HG02642 (cell line): ENCODE data around the gene PRR14.
"Not testable (repeated sequence)": the region's sequence is repeated elsewhere in the genome, so short reads cannot be mapped to it uniquely, and the experiment has no call there.

Experiments used
- ATAC-seq: cut with Tn5 transposase; IDR thresholded peaks from one replicate; pipeline ENCODE4 v1.9.1; 2021; ENCODE audit warnings: mild to moderate bottlenecking; ENCODE audit not compliant: unreplicated experiment, poor library complexity

PRR14 gene

DNA sequence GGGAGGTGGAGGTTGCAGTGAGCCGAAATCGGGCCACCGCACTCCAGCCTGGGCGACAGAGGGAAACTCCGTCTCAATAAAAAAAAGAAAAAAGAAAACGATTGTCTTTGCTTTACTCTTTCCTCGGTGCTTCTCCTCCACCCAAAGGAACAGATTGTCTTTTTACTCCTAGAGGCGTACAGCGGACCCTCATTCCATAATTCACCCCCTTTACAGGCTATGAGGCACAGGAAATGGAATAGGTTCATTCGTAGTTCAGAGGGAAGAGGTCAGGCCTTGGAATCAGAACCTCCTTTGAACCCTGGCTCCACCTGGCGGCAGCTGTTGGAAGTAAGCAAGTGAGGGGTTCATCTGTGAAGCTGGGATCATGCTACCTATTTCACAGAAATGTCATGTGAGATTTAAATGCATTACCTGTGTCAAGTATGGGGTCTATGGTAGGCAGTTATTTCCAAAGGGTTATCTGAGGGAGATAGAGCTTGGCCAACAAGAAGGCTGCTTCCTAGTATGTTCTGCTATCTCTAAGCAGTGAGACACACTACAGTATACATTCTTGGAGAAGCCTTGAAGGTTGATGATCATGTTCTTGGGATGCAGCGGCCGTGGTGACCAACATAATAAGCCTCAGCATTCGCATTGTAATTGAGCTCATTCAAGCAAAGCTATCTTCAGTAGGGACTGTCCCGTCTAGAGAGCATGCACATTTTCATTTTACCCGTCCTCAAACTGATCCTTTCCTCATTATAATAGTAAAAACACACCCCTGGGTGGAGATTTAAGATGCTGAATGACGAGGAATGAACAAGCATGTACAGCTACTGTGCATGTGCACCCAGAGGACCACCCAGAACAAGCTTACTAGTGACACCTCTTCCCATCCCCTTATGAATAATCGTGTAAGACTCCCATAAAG lies 21.9 kb upstream of the PRR14 start:
- ATAC-seq, result peak; percentile 56

DNA sequence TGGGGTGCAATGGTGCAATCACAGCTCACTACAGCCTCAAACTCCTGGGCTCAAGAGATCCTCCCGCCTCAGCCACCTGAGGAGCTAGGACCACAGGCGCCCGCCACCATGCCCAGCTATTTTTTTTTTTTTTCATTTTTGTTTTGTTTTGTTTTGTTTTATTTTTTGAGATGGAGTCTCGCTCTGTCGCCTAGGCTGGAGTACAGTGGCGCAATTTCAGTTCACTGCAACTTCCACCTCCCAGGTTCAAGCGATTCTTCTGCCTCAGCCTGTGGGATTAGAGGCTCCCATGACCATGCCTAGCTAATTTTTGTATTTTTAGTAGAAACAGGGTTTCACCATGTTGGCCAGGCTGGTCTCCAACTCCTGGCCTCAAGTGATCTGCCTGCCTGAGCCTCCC lies 18.3 kb upstream of the PRR14 start:
- ATAC-seq, result not testable (repeated sequence)

DNA sequence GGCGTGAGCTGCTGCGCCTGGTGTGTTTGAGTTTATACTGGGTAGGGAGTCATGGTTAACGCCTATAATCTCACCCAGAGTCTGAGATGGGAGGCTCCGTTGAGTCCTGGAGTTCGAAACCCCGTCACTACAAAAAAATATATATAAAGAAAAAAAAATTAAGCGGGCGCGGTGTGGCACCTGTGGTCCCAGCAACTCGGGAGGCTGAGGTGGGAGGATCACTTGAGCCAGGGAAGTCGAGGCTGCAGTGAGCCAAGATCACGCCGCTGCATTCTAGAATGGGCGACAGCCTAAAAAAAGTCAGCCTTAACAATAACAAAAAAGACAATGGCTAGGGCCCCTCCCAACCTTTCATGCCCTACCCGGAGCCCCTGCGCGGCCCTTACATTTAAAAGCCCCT lies 17.2 kb upstream of the PRR14 start:
- no peak for ATAC-seq

DNA sequence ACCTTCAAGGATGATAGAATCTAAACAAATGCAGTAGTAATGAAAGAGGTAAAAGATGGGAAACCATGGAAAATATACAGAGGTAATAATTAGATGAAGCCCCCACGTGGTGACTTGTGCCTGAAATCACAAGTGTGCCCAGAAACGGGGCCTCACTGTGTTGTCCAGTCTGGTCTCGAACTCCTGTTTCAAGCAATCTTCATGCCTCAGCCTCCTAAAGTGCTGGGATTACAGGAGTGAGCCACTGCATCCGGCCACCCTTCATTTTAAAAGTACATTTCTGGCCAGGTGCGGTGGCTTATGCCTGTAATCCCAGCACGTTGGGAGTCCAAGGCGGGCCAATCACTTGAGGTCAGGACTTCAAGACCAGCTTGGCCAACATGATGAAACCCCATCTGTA lies 14.2 kb upstream of the PRR14 start:
- no peak for ATAC-seq

DNA sequence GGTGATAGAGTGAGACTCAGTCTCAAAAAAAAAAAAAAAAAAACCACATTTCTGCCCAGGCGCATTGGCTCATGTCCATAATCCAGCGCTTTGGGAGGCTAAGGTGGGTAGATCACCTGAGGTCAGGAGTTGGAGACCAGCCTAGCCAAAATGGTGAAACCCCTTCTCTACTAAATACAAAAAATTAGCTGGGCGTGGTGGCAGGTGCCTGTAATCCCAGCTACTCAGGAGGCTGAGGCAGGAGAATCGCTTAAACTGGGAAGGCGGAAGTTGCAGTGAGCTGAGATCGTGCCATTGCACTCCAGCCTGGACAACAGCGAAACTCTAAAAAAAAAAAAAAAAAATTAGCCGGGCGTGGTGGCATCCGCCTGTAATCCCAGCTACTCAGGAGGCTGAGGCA lies 13.6 kb upstream of the PRR14 start:
- not testable (repeated sequence) for ATAC-seq

DNA sequence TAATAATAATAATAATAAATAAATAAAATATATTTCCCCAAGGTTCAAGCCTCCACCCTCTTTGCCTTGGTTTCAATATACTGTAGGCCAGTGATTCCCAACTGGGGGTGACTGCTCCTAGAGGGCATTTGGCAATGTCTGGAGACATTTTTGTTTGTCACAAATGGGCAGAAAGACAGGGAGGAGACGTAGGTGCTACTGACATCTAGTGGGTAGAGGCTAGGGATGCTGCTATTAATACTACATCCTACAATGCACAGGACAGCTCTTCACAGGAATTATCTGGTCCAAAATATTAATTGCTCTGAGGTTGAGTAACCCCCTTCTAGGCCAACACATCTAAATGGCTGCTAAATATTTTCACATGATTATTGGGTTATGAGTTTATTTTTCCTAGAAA lies 12.8 kb upstream of the PRR14 start:
- no peak for ATAC-seq

DNA sequence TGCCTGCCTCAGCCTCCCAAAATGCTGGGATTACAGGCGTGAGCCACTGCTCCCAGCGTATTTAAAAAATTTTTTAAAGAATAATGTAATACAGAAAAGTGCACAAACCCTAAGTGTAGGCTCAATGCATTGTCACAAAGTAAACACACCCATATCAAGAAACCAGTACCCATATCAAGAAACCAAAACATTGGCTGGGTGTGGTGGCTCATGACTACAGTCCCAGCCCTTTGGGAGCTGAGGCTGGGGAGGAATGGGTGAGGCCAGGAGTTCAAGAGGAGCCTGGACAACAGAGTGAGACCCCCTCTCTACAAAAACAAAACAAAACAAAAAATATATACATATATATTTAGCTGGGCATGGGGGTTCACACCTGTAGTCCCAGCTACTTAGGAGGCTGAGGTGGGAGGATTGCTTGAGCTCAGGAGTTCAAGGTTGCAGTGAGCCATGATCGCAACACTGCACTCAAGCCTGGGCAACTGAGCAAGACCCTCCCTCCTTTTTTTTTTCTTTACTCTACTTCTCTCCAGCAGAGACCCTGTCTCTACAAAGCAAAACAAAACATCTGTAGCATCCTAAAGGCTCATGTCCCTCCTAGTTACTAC lies 9.3 kb upstream of the PRR14 start:
- no peak for ATAC-seq

DNA sequence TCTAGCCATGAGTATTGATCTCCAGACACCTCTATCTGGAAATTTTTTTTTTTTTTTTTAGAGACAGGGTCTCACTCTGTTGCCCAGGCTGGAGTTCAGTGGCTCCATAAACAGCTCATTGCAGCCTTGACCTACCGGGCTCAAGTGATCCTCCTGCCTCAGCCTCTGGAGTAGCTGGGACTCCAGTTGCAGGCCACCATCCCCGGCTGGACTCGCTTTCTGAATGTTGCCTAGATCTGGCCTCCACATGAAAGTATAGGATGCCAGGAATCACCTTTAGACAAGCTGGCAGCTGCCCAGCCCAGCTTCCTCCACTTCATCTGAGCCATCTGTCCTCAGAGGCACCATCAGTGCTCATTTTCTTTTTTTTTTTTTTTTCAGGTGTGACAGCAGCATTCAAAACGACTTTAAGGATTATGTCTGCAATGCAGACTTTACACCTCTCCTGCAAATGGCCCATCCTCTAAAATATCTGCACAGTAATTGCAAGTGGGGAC lies 6.4 kb upstream of the PRR14 start:
- ATAC-seq, result no peak

DNA sequence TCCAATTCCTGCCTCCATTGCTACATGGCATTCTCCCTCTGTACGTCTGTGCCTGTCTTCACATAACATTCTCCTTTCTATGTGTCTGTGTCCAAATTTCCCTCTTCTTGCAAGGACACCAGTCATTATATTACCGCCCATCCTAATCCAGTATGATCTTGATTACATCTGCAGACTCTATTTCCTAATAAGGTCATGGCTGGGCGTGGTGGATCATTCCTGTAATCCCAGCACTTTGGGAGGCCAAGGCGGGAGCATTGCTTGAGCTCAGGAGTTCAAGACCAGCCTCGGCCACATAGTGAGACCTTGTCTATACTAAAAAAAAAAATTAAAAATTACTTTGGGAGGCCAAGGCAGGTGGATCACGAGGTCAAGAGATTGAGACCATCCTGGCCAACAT lies 5.0 kb upstream of the PRR14 start:
- no peak for ATAC-seq

DNA sequence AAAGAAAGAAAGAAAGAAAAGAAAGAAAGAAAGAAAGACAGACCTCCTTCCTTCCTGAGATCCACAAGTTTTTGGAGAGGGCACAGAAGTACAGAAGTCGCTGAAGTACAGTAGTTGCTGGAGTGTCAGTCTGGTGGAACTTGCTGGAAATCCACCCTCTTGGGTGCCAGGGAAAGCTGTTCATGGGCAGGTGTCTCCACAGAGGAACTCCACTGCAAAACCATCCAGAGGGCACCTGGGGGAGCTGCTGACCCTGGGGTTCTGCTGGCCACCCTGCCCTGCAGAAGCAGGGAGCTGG lies 3.5 kb upstream of the PRR14 start:
- ATAC-seq, result no peak

DNA sequence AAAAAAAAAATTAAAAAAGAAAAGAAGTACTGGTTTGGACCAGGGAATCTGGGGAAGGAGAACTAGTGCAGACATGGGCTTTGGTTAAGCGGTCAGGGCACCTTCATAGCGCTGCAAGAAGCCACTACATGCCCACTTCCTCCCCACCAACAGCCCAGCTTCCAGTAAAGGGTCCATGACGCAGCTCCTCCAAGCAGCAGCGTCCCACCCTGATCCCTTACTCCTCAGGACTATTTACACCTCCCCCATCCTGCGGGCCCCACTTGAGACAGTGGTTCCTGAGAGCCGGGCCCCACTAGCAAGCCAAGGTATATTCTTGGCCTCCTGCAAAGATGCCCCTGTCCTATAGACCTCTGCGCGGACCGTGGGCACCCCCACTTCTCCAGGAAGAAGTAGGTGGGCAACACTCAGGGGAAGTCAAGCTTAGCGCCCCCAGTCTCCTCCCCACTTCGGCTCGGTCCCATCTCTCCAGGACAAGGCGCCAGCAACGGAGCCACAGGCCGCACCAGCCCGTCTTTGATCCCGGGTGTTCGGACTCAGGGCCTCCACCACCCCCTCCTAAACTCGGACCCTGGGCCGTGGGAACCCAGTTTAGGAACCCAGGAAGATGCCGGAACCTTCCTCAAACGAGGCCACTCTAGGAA lies 913 bp upstream of the PRR14 start:
- ATAC-seq, result peak; percentile 3

DNA sequence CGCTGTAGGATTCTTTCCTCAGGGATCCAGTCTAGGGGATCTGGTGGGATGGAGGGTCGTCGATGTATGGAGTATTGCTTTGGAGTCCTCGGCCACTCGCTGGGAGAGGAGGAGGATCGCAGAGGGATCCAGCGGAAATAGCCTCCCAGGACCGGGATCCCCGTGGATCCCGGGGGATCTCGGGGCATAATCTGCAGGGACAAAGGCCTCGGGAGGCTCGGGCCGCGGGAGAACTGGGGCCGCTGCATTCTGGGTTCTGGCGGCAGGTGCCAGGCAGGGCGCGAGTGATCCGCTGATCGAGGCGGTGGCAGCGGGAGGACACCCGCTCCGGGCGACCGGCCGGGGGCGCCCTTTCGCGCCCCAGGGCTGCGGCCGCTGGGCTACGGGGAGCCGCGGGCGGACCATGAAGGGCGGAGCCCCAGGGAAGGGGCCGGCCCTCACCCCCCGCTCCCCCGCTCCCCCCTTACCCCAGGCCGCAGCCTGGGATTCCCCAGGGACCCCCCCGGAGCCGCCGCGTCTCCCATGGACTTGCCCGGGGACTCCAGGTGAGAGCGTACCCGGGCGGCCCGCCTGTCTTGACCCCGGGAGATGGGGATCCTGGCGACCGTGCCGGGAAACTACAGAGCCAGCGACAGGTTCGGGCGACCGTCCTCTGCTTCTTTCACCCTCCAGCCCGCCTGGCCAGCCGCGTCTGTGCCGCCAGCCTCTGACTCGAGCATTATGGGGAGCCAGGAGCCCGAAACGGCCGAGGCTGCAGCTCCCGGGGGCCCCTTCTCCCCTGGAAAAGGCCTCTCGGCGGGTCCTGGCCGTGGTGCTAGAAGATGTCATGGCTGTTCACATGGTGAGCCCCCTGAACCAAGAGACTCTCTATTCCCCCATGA lies 604 bp downstream of the PRR14 start:
- peak; percentile 57 for ATAC-seq

DNA sequence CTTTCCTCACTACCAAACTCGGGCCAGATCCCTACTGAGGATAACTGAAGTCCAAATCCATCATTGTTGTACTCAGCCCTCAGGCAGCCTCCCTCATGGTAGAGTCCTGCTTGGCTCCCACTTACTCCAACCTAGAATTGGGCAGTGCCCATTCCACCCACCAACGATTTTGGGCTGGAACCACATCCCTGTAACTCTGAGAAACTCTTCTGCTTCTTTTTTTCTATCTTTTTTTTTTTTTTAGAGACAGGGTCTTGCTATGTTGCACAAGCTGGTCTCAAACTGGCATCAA lies 1.2 kb downstream of the PRR14 start:
- no peak for ATAC-seq

DNA sequence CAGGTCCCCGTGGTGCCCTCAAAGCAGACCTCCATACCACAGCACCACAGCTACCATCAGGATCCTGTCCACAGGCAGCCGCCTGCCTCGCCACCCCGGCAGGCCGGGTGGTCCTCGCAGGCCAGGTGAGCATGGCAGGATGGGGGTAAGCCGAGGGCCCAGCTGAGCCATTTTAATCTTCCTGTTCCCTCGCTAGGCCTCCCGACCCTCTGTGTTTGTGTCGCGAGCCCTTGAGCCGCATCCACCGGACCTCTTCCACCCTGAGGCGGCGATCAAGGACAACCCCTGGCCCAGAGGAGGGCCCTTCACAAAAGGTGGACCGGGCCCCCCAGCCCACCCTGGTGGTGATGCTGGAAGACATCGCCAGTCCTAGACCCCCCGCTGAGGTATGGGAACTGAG lies 2.0 kb downstream of the PRR14 start:
- no peak for ATAC-seq

DNA sequence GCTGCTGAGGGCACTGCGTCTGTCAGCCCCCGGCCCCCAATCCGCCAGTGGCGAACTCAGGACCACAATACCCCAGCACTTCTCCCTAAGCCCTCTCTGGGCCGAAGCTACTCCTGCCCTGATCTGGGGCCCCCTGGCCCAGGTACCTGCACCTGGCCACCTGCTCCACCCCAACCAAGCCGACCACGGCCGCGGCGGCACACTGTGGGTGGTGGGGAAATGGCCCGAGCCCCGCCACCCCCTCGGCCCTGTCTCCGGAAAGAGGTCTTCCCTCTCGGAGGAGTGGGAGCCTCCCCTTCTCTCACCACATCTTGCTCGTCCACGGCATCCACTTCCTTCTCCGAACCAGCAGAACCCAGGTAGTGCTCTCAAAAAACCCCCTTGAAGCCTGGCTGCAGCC lies 4.1 kb downstream of the PRR14 start:
- no peak for ATAC-seq

DNA sequence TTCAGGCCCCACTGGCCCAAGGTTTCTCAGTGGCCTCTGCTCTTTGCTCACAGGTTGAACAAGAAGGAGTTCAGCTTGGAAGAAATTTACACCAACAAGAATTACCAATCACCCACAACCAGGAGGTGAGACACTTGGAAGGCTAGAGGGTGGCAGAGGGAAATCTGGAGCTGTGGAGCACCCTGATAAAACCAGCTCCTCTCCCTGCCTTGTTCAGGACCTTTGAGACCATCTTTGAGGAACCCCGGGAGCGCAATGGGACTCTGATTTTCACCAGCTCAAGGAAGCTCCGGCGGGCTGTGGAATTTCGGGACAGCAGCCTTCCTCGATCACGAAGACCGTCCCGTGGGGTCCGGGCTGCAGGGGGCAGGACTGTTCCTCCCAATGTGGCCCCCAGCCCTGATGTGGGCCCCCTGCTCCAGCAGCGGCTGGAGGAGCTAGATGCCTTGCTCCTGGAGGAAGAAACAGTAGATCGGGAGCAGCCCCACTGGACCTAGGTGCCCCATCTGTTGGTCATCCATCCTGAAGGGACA lies 5.1 kb downstream of the PRR14 start:
- ATAC-seq, result no peak

DNA sequence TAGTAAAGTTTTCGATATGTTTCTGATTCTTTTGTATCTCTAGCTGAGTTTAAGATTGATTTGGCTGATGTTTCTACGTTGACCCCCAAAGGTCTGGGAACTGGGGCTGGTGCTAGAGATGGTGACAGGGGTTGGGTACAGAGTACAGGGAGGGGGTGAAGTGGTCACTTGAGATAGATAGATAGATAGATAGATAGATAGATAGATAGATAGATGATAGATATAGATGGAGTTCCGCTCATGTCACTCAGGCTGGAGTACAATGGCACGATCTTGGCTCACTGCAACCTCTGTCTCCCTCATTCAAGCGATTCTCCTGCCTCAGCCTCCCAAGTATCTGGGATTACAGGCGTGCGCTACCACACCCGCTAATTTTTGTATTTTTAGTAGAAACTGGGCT lies 5.6 kb downstream of the PRR14 start:
- ATAC-seq, result no peak

DNA sequence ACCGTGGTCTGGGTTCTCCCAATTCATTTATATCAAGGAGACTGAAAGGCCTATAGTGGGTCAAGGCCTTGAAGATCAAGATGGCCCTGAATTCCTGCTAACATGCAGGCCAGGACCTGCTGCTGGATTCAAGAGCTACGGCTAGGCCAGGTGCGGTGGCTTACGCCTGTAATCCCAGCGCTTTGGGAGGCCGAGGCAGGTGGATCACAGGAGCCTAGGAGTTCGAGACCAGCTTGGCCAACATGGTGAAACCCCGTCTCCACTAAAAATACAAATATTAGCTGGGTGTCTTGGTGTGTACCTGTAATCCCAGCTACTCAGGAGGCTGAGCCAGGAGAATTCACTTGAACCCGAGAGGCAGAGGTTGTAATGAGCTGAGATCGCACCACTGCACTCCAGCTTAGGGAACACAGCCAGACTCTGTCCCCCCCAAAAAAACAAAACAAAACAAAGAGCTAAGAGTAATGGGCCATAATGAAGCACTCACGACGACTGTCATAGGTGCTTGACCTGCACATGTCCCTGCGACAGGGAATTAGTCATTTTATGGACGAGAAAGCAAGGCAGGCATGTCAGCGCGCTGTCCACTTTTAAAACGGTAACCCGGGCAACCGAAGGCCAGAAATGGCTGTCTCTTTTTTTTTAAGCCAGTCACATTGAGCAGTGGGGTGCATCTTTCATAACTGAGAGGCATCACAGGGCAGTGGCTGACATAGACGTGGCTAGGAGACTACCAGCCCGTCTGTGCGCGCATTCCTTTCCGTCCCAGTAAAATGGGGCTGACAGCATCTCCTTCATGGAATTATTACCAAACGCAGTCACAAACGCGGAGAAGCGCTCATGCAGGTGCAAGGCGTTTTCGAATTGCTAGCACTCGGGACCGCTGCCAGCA lies 6.5 kb downstream of the PRR14 start:
- no peak for ATAC-seq

DNA sequence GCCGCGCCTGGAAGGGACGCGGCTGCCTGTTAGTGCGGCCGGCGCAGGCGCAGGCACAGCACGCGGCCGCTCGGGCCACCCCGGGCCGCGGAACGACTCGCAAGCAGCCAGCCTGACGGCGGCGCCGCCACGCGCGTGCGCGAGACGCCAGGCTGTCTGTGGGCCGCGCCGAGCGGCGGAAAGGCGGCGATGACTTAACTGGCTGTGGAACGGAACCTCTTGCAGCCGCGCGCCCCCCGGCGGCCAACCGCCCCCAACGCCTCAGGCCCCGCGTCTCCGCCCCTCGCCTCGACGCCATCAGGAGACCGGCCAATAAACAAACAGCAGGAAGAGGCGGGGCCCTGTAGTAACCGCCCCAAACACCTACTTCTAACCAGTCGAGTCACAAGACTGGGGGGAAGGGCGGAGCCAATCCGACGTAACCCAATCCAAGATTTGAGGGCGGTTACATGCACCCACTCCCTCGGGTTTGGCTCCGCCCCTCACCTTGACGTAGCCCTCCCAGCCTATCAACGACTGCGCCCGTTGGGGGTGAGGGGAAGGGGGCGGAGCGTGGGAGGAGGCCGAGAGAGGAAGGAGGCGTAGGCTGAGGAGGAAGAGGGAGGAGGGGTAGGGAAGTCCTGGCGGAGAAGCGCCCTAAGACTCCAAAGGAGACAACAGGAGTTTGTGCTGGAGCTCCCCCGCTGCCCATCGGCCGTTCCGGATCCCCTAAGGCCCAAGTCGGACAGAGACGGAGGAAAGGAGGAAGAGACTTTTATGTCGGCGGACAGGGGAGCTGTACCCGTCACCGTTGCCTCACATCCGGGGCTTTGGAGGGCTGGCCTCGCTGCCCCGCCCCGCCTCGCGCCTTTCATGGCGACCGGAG lies 7.3 kb downstream of the PRR14 start, which contains the start of gene FBRS:
Gene FBRS (plus strand): TSS at position 566 of the 865 bp plus-strand sequence. CDS start 1,088 bp downstream, outside the sequence.
- peak; percentile 73 for ATAC-seq
